Measurements from ENCODE around the gene PLA2G4D.

The PLA2G4D gene

DNA sequence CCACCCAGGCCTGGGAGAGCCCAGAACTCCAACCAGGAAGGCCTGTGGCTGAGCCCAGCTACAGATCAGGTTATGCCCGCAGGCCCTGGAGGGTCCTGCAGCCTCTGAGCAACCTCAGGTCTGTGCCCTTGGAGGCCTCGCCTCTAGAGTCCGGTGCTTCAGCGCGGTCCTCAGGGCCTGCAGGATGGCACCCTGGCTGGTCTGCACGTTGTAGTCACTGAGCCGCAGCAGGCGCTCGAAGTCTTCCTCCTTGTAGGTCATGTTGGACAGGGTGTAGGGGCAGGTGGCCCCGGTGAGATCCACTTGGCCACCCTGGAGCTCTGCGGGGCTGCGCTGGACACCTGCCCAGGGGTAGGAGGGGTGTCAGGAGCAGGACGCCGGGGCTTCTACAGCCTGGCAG is 25.8 kb downstream of the PLA2G4D start:
- H3K27ac ChIP-seq (ENCODE audit: low read depth, low read length, poor library complexity, severe bottlenecking), result no peak overlapping the region
- no peaks in the 10 kb centered on the region for H3K9me2 ChIP-seq (ENCODE audit: low read depth, low read length)
- H3F3A ChIP-seq (ENCODE audit: insufficient read depth, low read length), result no peaks in the 10 kb centered on the region
- no peak overlapping the region for H2AFZ ChIP-seq (ENCODE audit: low read length)
- TF ChIP-seq EZH2 (IDR thresholded peaks at IDR 0.05; ENCODE audit: borderline replicate concordance, low read length), result no peak
- TF ChIP-seq CTCF (IDR thresholded peaks at IDR 0.05; ENCODE audit: low read length), result no peak
- no peak overlapping the region for H3K4me2 ChIP-seq (ENCODE audit: low read length)
- H4K20me1 ChIP-seq (ENCODE audit: insufficient read depth, low read length), result no peaks in the 10 kb centered on the region
- no peaks in the 10 kb centered on the region for H3K9me3 ChIP-seq (ENCODE audit: low read length)
- no peaks in the 10 kb centered on the region for H3K27me3 ChIP-seq (ENCODE audit: insufficient read depth, low read length)
- H3K4me1 ChIP-seq (ENCODE audit: insufficient read depth, low read length, severe bottlenecking), result peaks cover 8% of the 10 kb centered on the region
- no peaks in the 10 kb centered on the region; the same call in 1 of the 2 replicates for H3K36me3 ChIP-seq (ENCODE audit: insufficient read depth, low read length)
- no peak overlapping the region for H3K9ac ChIP-seq (ENCODE audit: low read length)
- no peaks in the 10 kb centered on the region for H3K79me2 ChIP-seq (ENCODE audit: insufficient read depth, low read length)
- no peak overlapping the region for H3K4me3 ChIP-seq (ENCODE audit: low read depth, low read length, poor library complexity, severe bottlenecking)

DNA sequence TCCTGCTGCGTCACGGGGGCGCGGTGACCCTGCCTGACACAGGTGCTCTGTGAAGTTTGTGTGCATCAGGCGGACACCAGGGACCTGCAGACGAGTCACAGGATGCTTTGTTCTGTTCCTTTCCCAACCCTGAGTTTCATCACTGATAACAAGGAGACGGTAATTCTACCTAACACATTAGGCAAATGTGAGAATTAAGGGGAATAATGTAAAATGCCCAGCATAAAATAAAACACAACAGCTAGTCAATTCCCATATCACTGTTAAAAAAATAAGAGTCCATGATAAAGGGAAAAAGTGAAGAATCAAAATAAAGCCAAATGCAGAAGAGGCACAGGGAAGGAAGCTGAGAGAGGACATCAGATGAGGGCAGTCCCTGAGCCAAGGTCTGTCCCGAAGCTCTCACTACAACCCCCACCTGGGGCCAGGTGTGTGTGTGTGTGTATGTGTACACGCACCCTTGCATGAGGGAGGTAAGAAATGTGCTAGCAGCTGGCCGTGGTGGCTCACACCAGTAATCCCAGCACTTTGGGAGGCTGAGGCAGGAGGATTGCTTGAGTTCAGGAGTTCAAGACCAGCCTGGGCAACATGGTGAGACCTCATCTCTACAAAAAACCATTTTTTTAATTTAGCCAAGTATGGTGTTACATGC is 27.5 kb downstream of the PLA2G4D start:
- Histone ChIP-seq H3K9ac (ENCODE audit: low read length) (no peak overlapping the region), H3K4me1 (ENCODE audit: insufficient read depth, low read length, severe bottlenecking) (peaks cover 8% of the 10 kb centered on the region), H4K20me1 (ENCODE audit: insufficient read depth, low read length) (no peaks in the 10 kb centered on the region), H3K27ac (ENCODE audit: low read depth, low read length, poor library complexity, severe bottlenecking) (no peak overlapping the region), H3F3A (ENCODE audit: insufficient read depth, low read length) (no peaks in the 10 kb centered on the region), H3K4me2 (ENCODE audit: low read length) (no peak overlapping the region), H3K9me3 (ENCODE audit: low read length) (no peaks in the 10 kb centered on the region), H3K79me2 (ENCODE audit: insufficient read depth, low read length) (no peaks in the 10 kb centered on the region), H3K4me3 (ENCODE audit: low read depth, low read length, poor library complexity, severe bottlenecking) (no peak overlapping the region), H2AFZ (ENCODE audit: low read length) (no peak overlapping the region), H3K36me3 (ENCODE audit: insufficient read depth, low read length) (no peaks in the 10 kb centered on the region; the same call in 1 of the 2 replicates), H3K9me2 (ENCODE audit: low read depth, low read length) (no peaks in the 10 kb centered on the region), H3K27me3 (ENCODE audit: insufficient read depth, low read length) (no peaks in the 10 kb centered on the region)
- no peak for TF ChIP-seq EZH2 (IDR thresholded peaks at IDR 0.05; ENCODE audit: borderline replicate concordance, low read length)
- no peak for TF ChIP-seq CTCF (IDR thresholded peaks at IDR 0.05; ENCODE audit: low read length)

DNA sequence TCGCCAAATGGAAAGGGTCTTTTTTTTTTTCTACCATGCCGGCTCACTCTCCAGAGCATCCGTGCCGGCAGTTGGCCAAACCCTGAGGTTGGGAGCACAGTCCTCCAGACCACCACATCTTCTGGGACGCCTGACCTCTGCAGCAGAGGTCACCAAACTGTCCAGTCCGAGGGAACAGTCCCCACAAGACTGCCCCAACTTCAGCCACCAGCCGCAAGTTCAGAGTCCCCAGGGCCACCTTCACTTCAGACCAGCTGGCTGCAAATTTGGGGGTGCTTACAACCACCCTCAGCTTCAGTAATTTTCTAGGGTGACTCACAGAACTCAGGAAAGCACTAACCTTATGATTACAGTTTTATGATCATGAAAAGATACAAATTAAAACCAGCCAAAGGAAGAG is 28.9 kb downstream of the PLA2G4D start:
- Histone ChIP-seq H3K9me2 (ENCODE audit: low read depth, low read length) (no peaks in the 10 kb centered on the region), H3K79me2 (ENCODE audit: insufficient read depth, low read length) (no peaks in the 10 kb centered on the region), H3K27ac (ENCODE audit: low read depth, low read length, poor library complexity, severe bottlenecking) (no peak overlapping the region), H4K20me1 (ENCODE audit: insufficient read depth, low read length) (no peaks in the 10 kb centered on the region), H3K4me2 (ENCODE audit: low read length) (no peak overlapping the region; the same call in 1 of the 2 replicates), H2AFZ (ENCODE audit: low read length) (no peak overlapping the region), H3K36me3 (ENCODE audit: insufficient read depth, low read length) (no peaks in the 10 kb centered on the region; the same call in 1 of the 2 replicates), H3K9ac (ENCODE audit: low read length) (no peak overlapping the region), H3K4me1 (ENCODE audit: insufficient read depth, low read length, severe bottlenecking) (peaks cover 8% of the 10 kb centered on the region), H3F3A (ENCODE audit: insufficient read depth, low read length) (no peaks in the 10 kb centered on the region), H3K27me3 (ENCODE audit: insufficient read depth, low read length) (no peaks in the 10 kb centered on the region), H3K9me3 (ENCODE audit: low read length) (no peaks in the 10 kb centered on the region), H3K4me3 (ENCODE audit: low read depth, low read length, poor library complexity, severe bottlenecking) (no peak overlapping the region)
- TF ChIP-seq EZH2 (IDR thresholded peaks at IDR 0.05; ENCODE audit: borderline replicate concordance, low read length), result no peak
- no peak for TF ChIP-seq CTCF (IDR thresholded peaks at IDR 0.05; ENCODE audit: low read length)
